Measurements from ENCODE around the gene VPS39. TPM values are rescaled to one million over a fixed set of nuclear protein-coding genes. Genes with fewer than 3 reads are reported as not detected.
"Not testable (repeated sequence)": the region's sequence is repeated elsewhere in the genome, so short reads cannot be mapped to it uniquely, and the experiment has no call there.

Gene VPS39
- total and polyA plus RNA-seq, 8 donors: 26.4 to 52.6 (median 32.7) TPM

DNA sequence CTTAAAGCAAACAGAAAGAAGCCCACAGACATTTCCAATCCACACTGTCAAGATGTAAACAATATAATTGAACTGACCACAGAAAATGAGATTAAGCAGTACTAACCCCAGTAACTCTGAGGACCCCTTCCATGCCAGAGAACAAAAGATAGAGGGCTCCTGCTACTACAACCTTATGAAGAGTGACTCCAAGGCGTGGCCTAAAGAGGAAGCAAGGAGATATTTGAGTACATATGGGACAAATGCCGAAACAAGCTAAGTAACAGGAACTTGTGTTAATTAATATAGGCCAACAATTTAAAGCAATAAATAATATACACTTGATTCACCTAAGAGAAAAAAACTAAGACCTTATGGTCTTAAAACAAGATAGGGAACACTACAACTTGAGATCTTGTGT lies 25.0 kb upstream of the VPS39 start:
- Histone ChIP-seq H3K36me3 (peaks cover 0 to 59% (median 0%) of the 10 kb centered on the region in 3 donors), H3K27me3 (no peaks in the 10 kb centered on the region), H3K9me3 (no peaks in the 10 kb centered on the region), H3K27ac (no peak overlapping the region), H3K4me1 (no peaks in the 10 kb centered on the region), H3K4me3 (no peak overlapping the region)
- WGBS, 2 donors: 94 to 95% methylated on average over 2 of the region's 2 CpGs
- TF ChIP-seq, protein P1, sequence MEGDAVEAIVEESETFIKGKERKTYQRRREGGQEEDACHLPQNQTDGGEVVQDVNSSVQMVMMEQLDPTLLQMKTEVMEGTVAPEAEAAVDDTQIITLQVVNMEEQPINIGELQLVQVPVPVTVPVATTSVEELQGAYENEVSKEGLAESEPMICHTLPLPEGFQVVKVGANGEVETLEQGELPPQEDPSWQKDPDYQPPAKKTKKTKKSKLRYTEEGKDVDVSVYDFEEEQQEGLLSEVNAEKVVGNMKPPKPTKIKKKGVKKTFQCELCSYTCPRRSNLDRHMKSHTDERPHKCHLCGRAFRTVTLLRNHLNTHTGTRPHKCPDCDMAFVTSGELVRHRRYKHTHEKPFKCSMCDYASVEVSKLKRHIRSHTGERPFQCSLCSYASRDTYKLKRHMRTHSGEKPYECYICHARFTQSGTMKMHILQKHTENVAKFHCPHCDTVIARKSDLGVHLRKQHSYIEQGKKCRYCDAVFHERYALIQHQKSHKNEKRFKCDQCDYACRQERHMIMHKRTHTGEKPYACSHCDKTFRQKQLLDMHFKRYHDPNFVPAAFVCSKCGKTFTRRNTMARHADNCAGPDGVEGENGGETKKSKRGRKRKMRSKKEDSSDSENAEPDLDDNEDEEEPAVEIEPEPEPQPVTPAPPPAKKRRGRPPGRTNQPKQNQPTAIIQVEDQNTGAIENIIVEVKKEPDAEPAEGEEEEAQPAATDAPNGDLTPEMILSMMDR (IDR thresholded peaks at IDR 0.05): no peak
- no peak for ATAC-seq
- intact Hi-C loops (cut with DNase I): no loop called here
- no peak for DNase-seq
- FAIRE-seq: no peak

DNA sequence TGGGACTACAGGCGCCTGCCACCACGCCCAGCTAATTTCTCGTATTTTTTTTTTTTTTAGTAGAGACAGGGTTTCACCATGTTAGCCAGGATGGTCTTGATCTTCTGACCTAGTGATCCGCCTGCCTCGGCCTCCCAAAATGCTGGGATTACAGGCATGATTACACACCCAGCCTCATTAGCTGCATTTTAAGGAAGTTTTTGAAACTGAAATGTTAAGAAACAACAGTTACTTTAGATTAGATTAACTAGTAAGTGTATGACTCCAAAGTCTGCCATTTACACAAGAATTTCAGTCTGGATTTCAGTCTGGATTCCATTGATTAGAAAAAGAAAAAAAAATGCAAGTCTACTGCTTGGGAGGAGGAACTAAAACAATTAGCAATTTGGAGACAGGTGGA lies 24.5 kb upstream of the VPS39 start:
- Histone ChIP-seq H3K27ac (no peak overlapping the region), H3K27me3 (no peaks in the 10 kb centered on the region), H3K9me3 (no peaks in the 10 kb centered on the region), H3K4me1 (no peaks in the 10 kb centered on the region), H3K4me3 (no peak overlapping the region), H3K36me3 (peaks cover 0 to 55% (median 0%) of the 10 kb centered on the region in 3 donors)
- TF ChIP-seq, protein P1 (IDR thresholded peaks at IDR 0.05): no peak
- WGBS, 2 donors: 77 to 80% methylated on average over 5 of the region's 5 CpGs
- DNase-seq (no peak), FAIRE-seq (no peak), ATAC-seq (no peak)
- intact Hi-C loops (cut with DNase I): no loop called here

DNA sequence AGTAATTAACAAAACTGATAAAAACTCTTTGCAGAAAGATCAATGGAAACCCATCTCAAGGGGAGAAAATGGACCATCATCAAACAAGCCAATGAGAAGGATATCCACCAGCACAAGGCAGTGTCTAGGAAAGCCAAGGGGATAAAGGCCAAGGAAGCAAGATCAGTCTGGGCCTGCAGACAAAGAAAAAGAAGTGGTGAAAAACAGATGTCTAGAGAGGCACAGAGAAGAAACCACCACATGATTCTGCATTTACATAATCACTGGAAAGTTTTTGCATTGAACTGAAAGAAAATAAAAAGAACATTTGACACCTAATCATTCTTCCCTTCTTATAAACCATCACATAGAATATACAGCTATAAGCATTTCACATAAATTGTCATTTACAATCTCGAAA lies 23.0 kb upstream of the VPS39 start:
- WGBS, 2 donors: 95 to 98% methylated on average over 1 of the region's 1 CpG
- DNase-seq: no peak
- Histone ChIP-seq H3K27ac (no peak overlapping the region), H3K36me3 (peaks cover 0 to 56% (median 7%) of the 10 kb centered on the region in 3 donors), H3K4me1 (no peaks in the 10 kb centered on the region), H3K4me3 (no peak overlapping the region), H3K27me3 (no peaks in the 10 kb centered on the region), H3K9me3 (no peaks in the 10 kb centered on the region)
- ATAC-seq: no peak
- FAIRE-seq: no peak
- intact Hi-C loops (cut with DNase I): no loop called here
- TF ChIP-seq, protein P1 (IDR thresholded peaks at IDR 0.05): no peak

DNA sequence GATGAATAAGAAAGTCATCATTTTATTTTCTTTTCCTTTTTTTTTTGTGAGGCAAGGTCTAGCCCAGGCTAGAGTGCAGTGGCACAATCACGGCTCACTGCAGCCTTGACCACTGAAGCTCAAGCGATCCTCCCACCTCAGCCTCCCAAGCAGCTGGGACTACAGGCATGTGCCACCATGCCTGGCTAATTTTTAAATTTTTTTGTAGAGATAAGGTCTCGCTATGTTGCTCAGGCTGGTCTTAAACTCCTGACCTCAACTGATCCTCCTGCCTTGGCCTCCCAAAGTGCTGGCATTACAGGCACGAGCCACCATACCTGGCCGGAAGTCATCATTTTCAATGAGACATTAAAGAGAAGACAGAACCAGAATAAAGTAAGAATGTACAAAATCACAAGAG lies 20.9 kb upstream of the VPS39 start:
- 94 to 97% methylated on average over 5 of the region's 5 CpGs for WGBS, 2 donors
- H3K9me3 ChIP-seq, H3K27ac ChIP-seq, DNase-seq, H3K4me3 ChIP-seq, FAIRE-seq, H3K4me1 ChIP-seq, ATAC-seq, H3K27me3 ChIP-seq: not testable (repeated sequence)
- peaks cover 0 to 56% (median 13%) of the 10 kb centered on the region in 3 donors for H3K36me3 ChIP-seq
- intact Hi-C loops (cut with DNase I): loop anchor here in 1 of 3 donors (10.0 kb wide), 1 partner anchor 64 kb away; no protein-coding TSS in a partner anchor

DNA sequence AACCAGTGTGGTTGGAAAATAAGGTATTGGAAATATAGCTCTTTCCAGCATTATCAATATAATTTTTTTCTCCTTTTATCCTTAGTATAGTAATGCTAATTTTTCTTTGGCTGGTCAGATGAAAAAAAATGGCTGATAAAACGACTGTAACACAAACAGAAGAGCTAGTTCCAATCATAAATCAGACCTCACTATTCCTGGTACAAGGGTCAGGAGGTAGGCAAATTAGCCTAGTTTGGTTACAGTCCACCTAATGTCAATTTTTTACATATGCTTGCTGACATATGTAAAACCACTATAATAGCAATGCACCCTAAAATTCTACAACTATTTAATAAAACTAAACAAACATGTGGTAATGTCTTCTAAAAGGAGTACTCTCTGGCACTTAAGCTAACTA lies 19.9 kb upstream of the VPS39 start:
- H3K4me3 ChIP-seq: no peak overlapping the region
- ATAC-seq: no peak
- no peak for FAIRE-seq
- DNase-seq: no peak
- H3K4me1 ChIP-seq: no peaks in the 10 kb centered on the region
- TF ChIP-seq, protein P1 (IDR thresholded peaks at IDR 0.05): no peak
- intact Hi-C loops (cut with DNase I): loop anchor here in 1 of 3 donors (10.0 kb wide), 1 partner anchor 63 kb away; no protein-coding TSS in a partner anchor
- peaks cover 0 to 51% (median 13%) of the 10 kb centered on the region in 3 donors for H3K36me3 ChIP-seq
- WGBS, 2 donors: 14 to 26% methylated on average over 1 of the region's 1 CpG
- H3K27ac ChIP-seq: no peak overlapping the region
- no peaks in the 10 kb centered on the region for H3K9me3 ChIP-seq
- H3K27me3 ChIP-seq: no peaks in the 10 kb centered on the region

Data from pancreas (tissue), 10 donors.